CD4-positive, alpha-beta T cell treated with Interleukin-1 beta for 1 hour (primary cell): Measurements from ENCODE around the gene GMCL1.
"Not testable (repeated sequence)": the region's sequence is repeated elsewhere in the genome, so short reads cannot be mapped to it uniquely, and the experiment has no call there.

Experiments
- DNase-seq, 2 donors: peaks; one replicate each; pipeline ENCODE4 v3.0.0-alpha.2; 2020 to 2022

Gene GMCL1

DNA sequence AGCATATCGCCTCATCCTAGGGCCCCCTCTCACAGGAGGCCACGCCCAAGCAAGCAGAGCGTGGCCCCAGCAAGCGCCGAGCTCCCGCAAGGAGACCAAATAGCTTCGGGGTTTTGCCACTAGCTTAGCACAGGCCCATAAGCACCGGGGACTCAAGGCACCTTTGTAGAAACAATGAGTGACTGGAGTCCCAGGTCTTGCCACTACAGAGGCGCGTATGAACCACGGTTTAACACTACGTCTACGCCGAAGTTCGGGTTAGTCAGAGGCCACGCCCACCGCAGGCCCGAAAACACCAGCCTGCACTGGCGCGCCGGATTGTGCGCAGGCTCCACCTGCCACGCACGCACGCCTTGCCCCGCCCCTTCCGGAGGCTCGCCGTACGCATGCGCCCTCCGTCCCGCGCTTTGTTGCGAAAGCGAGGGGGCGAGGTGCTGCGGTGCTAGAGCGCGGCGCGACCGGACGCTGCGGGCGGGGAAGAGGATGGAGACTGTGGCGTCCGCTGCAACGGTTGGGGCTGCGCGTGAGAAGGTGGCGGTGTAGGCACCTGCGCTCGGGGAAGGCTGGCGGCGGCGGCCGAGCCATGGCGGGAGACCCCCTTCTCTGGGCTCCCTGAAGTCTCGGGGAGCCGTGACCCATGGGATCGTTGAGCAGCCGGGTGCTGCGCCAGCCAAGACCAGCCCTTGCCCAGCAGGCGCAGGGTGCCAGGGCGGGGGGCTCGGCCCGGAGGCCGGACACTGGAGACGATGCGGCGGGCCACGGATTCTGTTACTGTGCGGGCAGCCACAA lies at the start of gene GMCL1:
TSS of gene GMCL1 (plus strand) at position 405 of the 789 bp plus-strand sequence. CDS start at position 638, 233 bp downstream.
- DNase-seq: peak; percentile 98 to 99

DNA sequence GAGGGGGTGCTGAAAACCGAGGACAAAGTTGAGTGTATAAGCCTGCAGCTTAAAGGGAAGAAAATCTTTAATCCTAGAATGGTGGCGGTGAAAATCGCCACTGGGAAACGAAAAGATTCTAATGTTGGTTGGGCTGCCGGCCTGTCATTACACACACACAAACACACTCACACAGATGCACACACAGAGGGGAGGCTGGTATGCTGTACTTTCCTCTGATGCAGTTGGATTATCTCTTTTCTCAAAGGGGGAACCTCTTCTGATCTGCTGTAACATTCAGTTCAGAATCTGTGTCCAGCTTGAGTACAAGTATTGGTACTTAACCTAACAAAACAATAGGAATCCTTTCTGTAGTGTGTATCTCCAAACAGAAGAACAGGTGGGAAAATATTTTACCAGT lies 48.5 kb upstream of the GMCL1 start:
- DNase-seq: no peak

DNA sequence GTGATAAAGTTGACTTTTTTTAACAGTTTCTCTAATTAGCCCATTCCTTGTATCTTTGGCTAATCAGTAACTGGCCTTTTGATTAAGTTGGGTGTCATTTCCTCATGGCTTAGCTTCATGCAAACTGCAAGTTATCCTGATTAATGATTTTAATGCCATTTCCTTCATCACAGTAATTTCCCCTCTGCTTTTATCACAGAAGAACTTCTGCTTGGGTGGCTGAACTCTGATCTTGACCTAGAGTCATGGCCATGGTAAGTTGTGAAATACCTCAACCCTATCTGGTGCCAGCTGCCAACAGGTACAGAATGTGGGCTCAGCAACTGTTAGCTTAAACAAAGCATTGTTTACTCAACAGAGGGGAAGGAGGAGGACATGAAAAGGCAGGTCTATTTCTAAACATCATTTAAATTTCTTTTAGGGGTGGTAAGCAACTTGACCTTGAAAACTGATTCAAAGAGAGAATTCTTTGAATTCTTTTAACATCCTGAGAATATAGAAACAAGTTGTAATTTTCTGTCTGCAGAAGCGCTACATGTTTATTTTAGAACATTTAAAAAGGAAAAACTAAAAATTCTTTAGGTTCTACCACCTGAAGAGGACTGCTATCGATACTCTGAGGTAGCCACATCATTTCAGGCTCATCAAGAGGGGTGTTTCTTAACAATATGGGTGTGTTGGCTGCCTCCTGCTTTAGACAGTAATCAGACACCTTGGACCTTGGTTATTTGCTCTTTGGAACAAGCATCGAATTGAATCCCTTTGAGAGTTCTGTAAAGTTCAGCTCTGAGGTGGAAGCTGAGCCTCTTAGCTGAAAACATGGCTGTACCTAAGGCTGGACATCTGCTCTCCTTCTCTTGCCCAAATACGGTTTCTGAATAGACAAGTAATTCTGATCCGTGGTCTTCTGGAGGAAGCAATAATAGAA lies 47.9 kb upstream of the GMCL1 start:
- DNase-seq: no peak

DNA sequence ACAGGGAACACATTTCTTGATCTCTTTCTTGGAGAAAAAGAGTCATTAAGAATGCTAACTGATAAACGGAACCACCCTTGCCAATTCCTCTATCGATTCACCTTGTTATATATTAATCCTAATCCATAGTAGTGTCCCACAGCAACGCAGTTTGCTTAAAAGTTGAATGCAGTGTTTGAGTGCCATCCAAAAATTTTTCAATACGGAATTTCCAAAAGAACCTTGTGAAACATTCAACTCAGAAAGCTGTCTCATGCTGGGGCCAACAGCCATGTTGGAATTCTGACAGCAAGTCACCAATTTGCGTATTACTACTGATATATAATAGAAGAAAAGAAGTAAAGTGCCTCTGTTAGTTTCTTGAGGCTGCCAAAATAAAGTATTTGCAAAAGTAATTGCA lies 45.2 kb upstream of the GMCL1 start:
- DNase-seq: no peak

GRCh38 chr2:69785358-69785757 lies 44.1 kb upstream of the GMCL1 start:
- no peak for DNase-seq

- no peak for DNase-seq
These were observed 43.4 kb upstream of the GMCL1 start for GRCh38 chr2:69786052-69786560.

DNA sequence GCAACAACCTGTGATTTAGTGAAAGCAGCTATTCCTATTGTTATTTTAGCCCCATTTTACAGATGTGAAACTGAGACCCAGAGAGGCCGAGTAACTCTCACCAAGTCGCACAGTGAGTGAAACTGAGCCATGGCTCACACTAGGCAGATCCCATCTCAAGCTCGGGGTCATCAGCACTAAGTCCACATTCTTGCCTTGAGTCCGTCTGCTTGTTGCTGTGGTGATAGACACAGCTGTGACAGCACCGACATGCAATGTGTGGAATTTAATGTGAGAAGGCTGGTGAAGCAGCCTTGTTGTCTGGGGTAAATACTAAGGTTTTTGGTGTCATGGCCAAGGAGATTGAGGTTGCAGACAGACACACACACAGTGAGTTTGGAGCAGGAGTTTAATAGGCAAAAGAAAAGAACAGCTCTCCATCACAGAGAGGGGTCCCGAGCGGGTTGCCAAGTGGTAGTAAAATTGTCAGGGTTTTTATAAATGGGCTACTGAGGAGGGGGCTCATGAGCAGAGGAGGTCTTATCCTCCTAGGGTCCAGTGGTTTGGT lies 40.2 kb upstream of the GMCL1 start:
- DNase-seq: no peak

DNA sequence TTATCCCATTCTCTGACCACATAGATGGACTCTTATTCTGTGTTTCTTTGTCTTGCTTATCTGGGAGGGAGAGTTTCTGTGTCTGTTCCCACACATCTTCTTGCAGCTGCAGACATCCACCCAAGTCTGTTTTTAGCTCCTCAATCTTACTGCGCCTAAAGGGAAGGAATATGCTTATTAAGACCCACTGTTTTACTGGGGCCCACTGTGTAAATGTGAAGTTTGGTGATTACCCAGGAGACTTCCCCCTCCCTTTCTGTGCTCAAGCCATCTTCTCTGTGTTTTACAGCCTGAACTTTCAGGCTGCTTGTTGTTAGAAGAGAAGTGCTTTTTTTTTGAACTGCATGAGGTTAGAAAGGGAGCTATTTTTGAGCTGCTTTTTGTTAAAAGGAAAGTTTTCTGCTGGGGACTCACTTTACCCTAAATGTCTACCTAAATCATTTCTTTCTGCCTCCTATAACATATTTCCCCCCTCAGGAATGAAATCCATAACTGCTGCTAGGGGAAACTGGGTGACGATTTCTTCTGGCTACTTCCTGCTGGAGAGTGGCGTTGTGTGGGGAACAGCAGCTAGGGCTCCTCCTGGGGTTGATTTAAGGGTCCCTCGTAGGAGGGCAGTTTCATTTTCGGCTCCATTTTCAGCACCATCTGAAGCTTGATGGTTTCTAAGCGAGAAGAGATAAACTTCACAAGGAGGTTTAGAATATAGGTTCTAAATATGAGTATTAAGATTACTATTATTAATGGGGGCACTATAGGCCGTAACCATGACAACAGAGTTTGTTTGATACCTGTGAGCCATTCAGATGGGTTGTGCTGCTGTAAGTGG lies 39.5 kb upstream of the GMCL1 start:
- no peak for DNase-seq

DNA sequence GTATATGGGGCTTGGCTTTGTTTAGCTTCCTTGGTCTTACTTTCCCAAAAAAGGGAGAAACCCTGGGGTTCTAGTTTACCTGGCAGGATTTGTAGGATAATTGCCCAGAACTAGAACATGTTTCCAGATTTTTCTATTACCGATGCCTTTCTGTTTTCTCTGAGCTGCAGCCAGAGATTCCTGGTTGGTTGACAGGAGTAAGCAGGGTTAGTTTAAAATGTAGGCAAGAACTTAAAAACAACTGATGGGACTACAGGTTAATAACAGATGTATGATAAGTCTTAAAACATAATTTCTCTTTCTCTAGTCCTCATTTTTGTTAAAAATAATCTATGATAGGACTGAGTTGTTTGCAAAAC lies 38.9 kb upstream of the GMCL1 start:
- DNase-seq: no peak

DNA sequence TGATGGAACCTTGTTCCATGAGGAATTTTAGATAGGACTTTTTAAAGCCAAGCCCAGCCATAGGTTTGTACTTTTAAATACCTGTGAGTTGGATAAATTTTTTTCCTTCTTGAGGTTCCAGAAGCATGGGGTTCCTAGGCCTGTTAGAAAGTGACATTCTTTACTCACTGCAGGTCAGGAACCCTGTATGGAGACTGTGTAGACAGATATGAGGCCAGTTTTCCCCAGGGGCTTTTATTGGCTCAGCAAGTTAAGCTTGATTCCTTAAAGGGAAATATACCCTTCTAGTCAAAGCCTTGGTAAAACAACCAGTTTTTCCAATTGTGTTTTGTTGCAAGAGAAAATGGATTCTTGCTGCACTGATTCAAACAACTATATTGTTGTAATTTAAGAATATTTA lies 38.4 kb upstream of the GMCL1 start:
- DNase-seq: no peak

DNA sequence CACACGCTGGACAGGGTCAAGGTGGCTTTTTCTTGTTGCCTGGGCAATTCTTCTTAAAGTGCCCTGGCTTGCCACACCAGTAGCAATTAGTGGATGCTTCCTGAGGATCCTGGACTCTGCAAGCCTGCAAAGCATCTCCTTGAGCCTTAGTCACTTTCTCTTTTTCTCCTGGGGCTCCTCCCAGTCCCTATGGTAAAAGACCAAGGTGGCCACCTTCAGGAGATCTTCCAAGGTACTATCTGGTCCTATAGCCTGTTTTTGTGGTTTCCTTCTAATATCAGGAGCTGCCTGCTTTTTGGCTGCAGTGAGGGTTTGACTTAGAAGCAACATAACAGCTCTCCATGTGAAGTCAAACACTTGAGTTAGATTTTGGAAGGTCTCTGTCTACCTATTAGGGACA lies 33.3 kb upstream of the GMCL1 start:
- no peak for DNase-seq

DNA sequence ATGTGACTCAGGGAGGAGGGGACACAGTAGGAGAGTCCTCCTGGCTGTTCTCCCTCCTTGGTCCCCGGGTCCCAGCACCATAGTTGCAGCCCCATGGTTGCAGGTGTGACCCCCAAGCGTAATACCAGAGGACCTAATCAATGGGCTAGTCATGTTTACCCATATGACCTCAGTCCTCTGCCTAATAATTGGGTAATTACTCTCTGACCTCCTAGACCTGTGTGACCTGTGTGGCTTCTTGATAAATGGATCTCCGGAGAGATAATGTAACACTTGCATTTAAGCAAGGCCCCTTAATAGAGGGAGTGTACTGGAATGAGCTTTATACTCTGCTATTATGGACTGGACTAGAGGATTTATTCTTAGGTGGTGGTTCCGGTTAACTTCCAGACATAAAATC lies 32.2 kb upstream of the GMCL1 start:
- no peak for DNase-seq

GRCh38 chr2:69797836-69798289 lies 31.6 kb upstream of the GMCL1 start:
- no peak for DNase-seq

DNA sequence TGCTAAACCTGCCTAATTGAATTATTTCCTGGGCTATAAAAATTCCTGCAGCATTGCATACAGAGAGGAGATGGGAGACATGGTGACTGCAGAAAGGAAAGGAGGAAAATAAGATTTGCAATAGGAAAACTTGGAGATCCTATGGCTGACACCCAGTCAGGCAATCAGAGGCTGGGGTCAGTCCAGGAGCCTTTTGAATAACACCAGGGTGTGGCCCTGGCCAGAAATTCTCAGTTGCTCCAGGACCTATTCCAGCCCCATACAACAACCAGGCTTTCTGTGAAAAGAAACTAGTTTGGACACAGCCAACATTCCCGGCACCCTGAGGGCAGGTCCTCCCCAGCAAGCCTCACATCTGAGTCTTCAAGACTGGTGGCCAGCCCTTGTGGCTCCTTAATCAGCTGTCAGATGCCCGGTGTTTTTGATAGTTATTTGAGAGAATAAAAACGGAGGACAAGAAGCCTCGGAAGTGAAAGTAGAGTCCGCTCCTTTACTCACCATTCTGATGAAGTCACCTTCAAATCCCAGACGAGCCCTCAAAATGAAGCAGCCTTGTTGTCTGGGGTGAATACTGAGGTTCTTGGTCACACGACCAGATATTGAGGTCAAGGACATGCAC lies 31.1 kb upstream of the GMCL1 start:
- DNase-seq: no peak

- DNase-seq: no peak
These were observed 30.4 kb upstream of the GMCL1 start for GRCh38 chr2:69798909-69799526.

GRCh38 chr2:69801745-69802290 lies 27.6 kb upstream of the GMCL1 start:
- DNase-seq: no peak

GRCh38 chr2:69802781-69803367 lies 26.6 kb upstream of the GMCL1 start:
- DNase-seq: not testable (repeated sequence)

- no peak for DNase-seq
These were observed 25.0 kb upstream of the GMCL1 start for GRCh38 chr2:69804416-69804815.

DNA sequence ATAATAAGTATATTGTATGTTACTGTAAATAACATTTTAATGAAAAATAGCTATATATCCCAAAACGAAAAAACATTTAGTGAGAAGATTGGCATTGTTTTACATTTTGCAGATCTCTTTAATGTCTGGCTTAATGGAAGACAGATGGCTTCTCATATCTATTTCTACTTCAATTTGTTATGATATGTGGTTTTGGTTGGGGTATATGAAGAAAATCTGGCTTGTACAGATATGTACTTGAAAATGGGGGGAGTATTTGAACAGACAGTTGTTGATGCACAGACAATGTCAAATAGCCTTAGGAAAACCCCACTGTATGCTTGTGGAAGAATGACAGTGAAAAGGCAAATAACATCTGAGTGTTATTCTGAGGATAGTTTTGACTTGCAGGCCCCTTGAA lies 23.6 kb upstream of the GMCL1 start:
- DNase-seq: no peak

DNA sequence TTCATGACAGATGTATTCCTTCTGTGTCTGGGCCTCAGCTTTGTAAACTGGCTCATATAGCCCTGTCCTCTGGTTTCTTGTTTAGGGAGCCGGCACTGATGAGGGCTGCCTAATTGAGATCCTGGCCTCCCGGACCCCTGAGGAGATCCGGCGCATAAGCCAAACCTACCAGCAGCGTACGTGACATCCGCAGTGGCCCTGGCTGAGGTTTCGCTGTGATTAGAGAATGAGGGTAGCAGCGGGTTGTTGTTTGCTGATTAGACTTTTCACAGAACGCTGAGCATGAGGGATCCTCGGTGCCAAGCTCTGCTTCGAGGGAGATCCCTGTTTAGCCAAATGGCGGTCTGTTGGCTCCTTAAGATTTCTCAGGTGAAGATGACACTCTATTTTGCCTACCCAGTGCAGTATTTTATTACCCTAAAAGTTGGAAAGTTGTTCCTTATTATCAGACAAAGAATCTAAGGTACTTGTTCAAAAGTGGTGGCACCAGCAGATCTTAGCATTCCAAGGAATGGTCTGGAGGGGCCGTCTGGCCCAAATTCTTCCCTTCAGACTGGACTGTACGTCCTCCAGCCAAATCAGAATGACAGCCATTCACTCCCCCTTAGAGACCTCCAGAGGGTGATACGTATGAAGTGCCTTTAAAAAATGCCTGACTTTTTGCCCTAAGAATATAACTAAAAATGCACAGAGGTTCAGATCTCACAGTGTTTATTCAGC lies 21.5 kb upstream of the GMCL1 start:
- DNase-seq: no peak
